NB4 (cell line): ENCODE results near the gene KCNIP3.

Experiments used
- DNase-seq: peaks from one replicate; pipeline ENCODE4 v3.0.0; 2010; ENCODE audit warnings: low read depth
- H3K4me3 ChIP-seq: one replicate; pipeline ENCODE4 v1.5.1; 2011; ENCODE audit warnings: mild to moderate bottlenecking, low read depth, low read length, moderate library complexity
- CTCF ChIP-seq: IDR thresholded peaks from one replicate; pipeline ENCODE4 v1.5.1; 2012; ENCODE audit warnings: low read depth, low read length
- MAX ChIP-seq: IDR thresholded peaks from 2 replicates; pipeline ENCODE4 v1.6.1; 2011; ENCODE audit warnings: low read depth, low read length
- MYC ChIP-seq: IDR thresholded peaks from 2 replicates; pipeline ENCODE4 v1.6.1; 2011; ENCODE audit warnings: low read depth, low read length
- POLR2A ChIP-seq: IDR thresholded peaks from 2 replicates; pipeline ENCODE4 v1.6.1; 2011; ENCODE audit warnings: mild to moderate bottlenecking; ENCODE audit not compliant: insufficient read length; ENCODE audit errors: extremely low read depth

KCNIP3 gene

DNA sequence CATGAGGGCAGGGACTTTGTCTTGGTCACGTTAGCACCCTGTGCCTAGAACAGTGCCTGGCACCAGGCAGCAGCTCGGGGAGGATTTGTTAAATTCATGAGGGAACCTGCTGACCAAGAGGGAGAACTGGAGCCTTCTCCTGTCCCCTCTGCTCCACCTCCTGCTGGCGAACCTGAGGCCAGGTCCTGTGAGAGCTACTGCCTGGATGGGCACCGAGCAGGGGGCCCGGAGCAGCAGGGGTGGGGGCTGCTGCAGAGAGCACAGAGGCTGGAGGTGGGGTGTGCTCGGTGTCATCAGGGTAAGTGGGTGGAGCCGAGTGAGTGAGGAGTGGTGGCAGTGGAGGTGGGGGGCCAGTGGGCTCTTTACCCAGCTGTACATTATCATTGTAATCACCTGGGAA, 53.2 kb downstream of the KCNIP3 start:
- H3K4me3 ChIP-seq: no peak overlapping the region
- no peak for DNase-seq
- TF ChIP-seq POLR2A (no peak), MYC (no peak), MAX (no peak), CTCF (no peak)

GRCh38 chr2:95350774-95351597, 53.8 kb downstream of the KCNIP3 start:
- H3K4me3 ChIP-seq: no peak overlapping the region
- TF ChIP-seq MYC (no peak), MAX (no peak), POLR2A (no peak), CTCF (no peak)
- DNase-seq: no peak

DNA sequence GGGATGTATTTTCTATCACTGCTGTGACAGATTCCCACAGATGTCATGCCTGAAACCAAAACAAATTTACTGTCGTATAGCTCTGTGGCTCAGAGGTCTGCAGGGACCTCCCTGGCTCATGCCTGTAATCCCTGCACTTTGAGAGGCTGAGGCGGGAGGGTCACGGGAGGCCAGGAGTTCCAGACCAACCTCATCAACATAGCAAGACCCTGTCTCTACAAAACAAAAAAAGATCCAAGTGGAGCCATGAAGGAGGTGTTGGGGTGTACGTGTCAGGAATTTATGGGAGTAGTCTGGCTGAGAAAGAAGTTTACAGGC, 54.4 kb downstream of the KCNIP3 start:
- no peak for DNase-seq
- TF ChIP-seq MAX: no peak
- TF ChIP-seq MYC: no peak
- TF ChIP-seq POLR2A: no peak
- no peak overlapping the region for H3K4me3 ChIP-seq

DNA sequence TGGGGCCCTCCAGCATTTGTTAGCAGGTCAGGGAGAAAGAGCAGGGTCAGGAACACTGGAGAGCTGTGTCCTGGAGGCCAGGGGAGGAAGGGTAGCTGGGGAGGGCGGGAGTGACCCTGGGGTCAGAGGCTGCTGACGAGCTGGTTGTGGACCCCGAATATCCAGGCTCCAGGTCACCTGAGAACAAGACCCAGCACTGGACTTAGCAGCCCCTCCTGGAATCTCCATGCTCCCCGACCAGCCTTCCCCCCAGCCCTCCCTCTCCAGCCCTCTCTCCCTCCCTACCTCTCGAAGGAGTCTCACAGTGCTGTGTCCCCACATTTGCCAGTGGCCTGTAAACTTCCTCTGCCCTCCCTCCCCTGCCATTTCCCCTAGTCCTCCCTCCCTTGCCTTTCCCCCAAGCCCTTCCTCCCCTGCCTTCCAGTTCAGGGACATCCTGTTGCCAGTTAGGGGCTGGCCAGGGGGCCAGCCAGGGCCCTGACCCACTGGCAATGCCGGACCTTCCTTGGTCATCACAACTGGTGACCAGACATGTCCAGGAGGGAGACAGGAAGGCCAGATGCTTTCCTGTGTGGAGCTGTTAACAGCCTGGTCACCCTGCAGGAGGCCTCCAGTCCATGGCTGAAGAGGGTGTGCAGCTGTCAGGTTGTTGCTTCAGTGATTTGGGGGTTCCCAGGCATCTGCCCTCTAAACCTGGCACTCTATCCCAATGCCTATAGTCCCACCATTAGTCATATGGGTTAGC, 55.3 kb downstream of the KCNIP3 start:
- H3K4me3 ChIP-seq: no peak overlapping the region
- DNase-seq: no peak
- TF ChIP-seq MYC (no peak), CTCF (no peak), POLR2A (no peak), MAX (no peak)

DNA sequence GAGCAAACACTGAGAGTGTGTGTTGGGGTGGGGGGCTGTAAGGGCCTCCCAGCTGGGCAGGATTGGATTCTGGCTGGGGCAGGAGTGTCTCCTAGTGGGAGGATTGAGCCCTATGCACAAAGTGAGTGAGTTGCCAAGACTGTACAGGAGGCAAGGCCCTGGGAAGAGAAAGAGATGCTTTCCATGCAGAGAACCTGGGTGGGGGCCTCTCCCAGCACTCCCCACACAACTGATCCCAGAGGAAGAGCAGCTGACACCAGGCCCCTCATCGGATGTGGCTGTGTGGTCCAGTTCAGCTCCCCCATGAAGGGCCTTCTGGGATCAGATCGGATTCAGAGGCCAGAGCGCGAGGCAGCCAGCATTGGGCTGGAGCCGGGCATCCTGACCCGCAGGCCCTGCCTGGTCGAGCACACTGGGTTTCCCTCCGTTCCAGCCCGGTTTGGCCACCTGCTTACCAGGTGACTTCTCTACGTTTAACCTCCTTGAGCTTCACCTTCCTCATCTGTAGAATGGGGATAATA, 56.0 kb downstream of the KCNIP3 start:
- no peak for DNase-seq
- TF ChIP-seq MYC (no peak), POLR2A (no peak), MAX (no peak), CTCF (no peak)
- no peak overlapping the region for H3K4me3 ChIP-seq
